PFSK-1 (cell line): Measurements from ENCODE around the gene MAGI2.

Experiments
- FOXP2 ChIP-seq: optimal IDR thresholded peaks from 2 replicates; pipeline ENCODE3; 2011; ENCODE audit warnings: borderline replicate concordance, control low read depth, inconsistent platforms; ENCODE audit not compliant: insufficient read depth; ENCODE audit errors: extremely low read length, extremely low read depth
- POLR2AphosphoS5 ChIP-seq: IDR thresholded peaks from 2 replicates; pipeline ENCODE4 v1.6.1; 2012; ENCODE audit warnings: low read depth, mild to moderate bottlenecking, control low read depth, low read length, moderate library complexity
- SIN3A ChIP-seq: IDR thresholded peaks from 2 replicates; pipeline ENCODE4 v1.6.1; 2012; ENCODE audit warnings: mild to moderate bottlenecking, low read length, moderate library complexity, borderline replicate concordance; ENCODE audit not compliant: insufficient read depth
- TAF1 ChIP-seq: IDR thresholded peaks from 2 replicates; pipeline ENCODE4 v1.6.1; 2012; ENCODE audit warnings: low read length, control low read depth, borderline replicate concordance; ENCODE audit not compliant: insufficient read depth
- TF ChIP-seq, protein P1 (sequence below), 2 experiments: IDR thresholded peaks; 2 replicates each; pipeline versions ENCODE4 v1.6.1 to v1.8.0; 2011 to 2012; ENCODE audit warnings: low read depth in 2 of 2, low read length in 2 of 2, control low read depth in 1 of 2, inconsistent platforms in 1 of 2, mild to moderate bottlenecking in 1 of 2, moderate library complexity in 1 of 2; ENCODE audit not compliant: insufficient read depth in 1 of 2

The MAGI2 gene

DNA sequence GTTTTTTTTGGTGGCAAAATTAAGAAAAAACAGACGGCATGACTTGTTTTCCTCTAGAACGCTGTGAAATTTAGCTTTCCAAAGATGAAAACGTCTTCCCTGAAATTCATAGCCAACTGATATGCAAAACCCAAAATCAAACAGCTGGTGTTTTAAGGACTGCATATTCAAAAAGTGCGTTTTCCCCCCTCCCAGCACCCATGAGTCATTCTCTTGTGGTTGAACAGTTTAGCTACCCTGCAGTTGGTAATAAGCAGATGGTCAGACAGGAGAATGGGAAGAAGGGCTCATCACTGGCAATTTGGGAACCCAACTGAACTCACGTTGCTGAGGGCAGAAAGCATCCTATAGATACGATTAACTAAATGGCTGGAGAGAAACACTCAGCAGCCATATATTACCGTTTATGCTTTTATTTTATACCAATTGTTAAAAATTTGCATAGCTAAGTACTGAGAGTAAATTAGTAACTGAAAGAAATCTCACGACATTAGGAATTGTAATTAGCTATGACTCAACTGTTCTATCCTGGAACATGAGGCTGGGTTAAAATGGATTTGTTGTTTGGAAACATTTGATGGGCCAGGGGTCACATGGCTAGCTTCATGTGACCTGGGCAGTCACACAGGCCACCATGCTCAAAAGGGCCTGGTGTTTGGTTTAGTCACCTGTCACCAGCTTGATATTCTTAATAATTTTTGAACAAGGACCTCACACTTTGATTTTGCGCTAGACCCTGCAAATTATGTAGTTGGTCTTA lies 1311.8 kb downstream of the MAGI2 start:
- TF ChIP-seq, protein P1, sequence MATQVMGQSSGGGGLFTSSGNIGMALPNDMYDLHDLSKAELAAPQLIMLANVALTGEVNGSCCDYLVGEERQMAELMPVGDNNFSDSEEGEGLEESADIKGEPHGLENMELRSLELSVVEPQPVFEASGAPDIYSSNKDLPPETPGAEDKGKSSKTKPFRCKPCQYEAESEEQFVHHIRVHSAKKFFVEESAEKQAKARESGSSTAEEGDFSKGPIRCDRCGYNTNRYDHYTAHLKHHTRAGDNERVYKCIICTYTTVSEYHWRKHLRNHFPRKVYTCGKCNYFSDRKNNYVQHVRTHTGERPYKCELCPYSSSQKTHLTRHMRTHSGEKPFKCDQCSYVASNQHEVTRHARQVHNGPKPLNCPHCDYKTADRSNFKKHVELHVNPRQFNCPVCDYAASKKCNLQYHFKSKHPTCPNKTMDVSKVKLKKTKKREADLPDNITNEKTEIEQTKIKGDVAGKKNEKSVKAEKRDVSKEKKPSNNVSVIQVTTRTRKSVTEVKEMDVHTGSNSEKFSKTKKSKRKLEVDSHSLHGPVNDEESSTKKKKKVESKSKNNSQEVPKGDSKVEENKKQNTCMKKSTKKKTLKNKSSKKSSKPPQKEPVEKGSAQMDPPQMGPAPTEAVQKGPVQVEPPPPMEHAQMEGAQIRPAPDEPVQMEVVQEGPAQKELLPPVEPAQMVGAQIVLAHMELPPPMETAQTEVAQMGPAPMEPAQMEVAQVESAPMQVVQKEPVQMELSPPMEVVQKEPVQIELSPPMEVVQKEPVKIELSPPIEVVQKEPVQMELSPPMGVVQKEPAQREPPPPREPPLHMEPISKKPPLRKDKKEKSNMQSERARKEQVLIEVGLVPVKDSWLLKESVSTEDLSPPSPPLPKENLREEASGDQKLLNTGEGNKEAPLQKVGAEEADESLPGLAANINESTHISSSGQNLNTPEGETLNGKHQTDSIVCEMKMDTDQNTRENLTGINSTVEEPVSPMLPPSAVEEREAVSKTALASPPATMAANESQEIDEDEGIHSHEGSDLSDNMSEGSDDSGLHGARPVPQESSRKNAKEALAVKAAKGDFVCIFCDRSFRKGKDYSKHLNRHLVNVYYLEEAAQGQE (IDR thresholded peaks at IDR 0.05; ENCODE audit: insufficient read depth in 1 of 2, low read depth in 2 of 2, low read length in 2 of 2) = no peak
- no peak for TF ChIP-seq SIN3A
- TF ChIP-seq FOXP2 = no peak
- no peak for TF ChIP-seq POLR2AphosphoS5
- no peak for TF ChIP-seq TAF1

GRCh38 chr7:78140109-78140508 lies 1313.4 kb downstream of the MAGI2 start:
- TF ChIP-seq FOXP2 = no peak
- no peak for TF ChIP-seq TAF1

GRCh38 chr7:78139335-78139734 lies 1314.1 kb downstream of the MAGI2 start:
- TF ChIP-seq, protein P1 (IDR thresholded peaks at IDR 0.05; ENCODE audit: insufficient read depth in 1 of 2, low read depth in 2 of 2, low read length in 2 of 2) = no peak
- TF ChIP-seq POLR2AphosphoS5 (no peak), FOXP2 (no peak), SIN3A (no peak), TAF1 (no peak)

- TF ChIP-seq POLR2AphosphoS5 (no peak), FOXP2 (no peak), TAF1 (no peak), SIN3A (no peak)
- TF ChIP-seq, protein P1 (IDR thresholded peaks at IDR 0.05; ENCODE audit: insufficient read depth in 1 of 2, low read depth in 2 of 2, low read length in 2 of 2) = no peak
These were observed 1318.7 kb downstream of the MAGI2 start for GRCh38 chr7:78134774-78135173.

- TF ChIP-seq, protein P1 (IDR thresholded peaks at IDR 0.05; ENCODE audit: insufficient read depth in 1 of 2, low read depth in 2 of 2, low read length in 2 of 2) = no peak
- TF ChIP-seq SIN3A (no peak), POLR2AphosphoS5 (no peak), TAF1 (no peak), FOXP2 (no peak)
These were observed 1319.2 kb downstream of the MAGI2 start for GRCh38 chr7:78134256-78134655.
